Aorta (tissue), 5 donors: ENCODE results near the gene C9orf78. TPM values are rescaled to one million over a fixed set of nuclear protein-coding genes. Genes with fewer than 3 reads are reported as not detected.

Source experiments
- ATAC-seq: fragments of 200-7000 bp; cut with Tn5 transposase; one replicate; pipeline ENCODE4 v1.9.1; 2022; ENCODE audit warnings: moderate library complexity; ENCODE audit not compliant: low FRiP score
- DNase-seq, 2 donors: peaks; one replicate each; pipeline ENCODE4 v3.0.0-alpha.2; 2020
- H3K27ac ChIP-seq, 2 donors: one replicate each; pipeline ENCODE4 v1.5.1; 2013; ENCODE audit warnings: low read length in 2 of 2, mild to moderate bottlenecking in 2 of 2, moderate library complexity in 2 of 2, control low read depth in 1 of 2, inconsistent platforms in 1 of 2, low read depth in 1 of 2
- H3K27me3 ChIP-seq, 2 donors: one replicate each; pipeline ENCODE4 v1.6.1; 2013; ENCODE audit warnings: control low read depth in 1 of 2, low read length in 1 of 2, mild to moderate bottlenecking in 1 of 2, moderate library complexity in 1 of 2; ENCODE audit not compliant: insufficient read depth in 2 of 2, control insufficient read depth in 1 of 2
- H3K36me3 ChIP-seq, 2 donors: one replicate each; pipeline ENCODE4 v1.6.1; 2013; ENCODE audit warnings: control low read depth in 1 of 2, low read length in 1 of 2, mild to moderate bottlenecking in 1 of 2; ENCODE audit not compliant: insufficient read depth in 2 of 2, control insufficient read depth in 1 of 2
- H3K4me1 ChIP-seq, 2 donors: one replicate each; pipeline ENCODE4 v1.6.1; 2013; ENCODE audit warnings: low read length in 2 of 2, control low read depth in 1 of 2, mild to moderate bottlenecking in 1 of 2, moderate library complexity in 1 of 2; ENCODE audit not compliant: insufficient read depth in 2 of 2, control insufficient read depth in 1 of 2
- H3K4me3 ChIP-seq, 2 donors: one replicate each; pipeline ENCODE4 v1.5.1; 2013; ENCODE audit warnings: low read length in 2 of 2, control low read depth in 1 of 2, mild to moderate bottlenecking in 1 of 2
- H3K9me3 ChIP-seq: one replicate; pipeline ENCODE4 v1.6.1; 2013; ENCODE audit warnings: mild to moderate bottlenecking, low read length; ENCODE audit not compliant: control insufficient read depth
- WGBS, 2 donors: extraction: QIAGEN DNeasy Blood & Tissue Kit; methylation state at CpG; one replicate each; pipeline ENCODE4 v1.1.7; 2013; 5-methylcytosine and 5-hydroxymethylcytosine counted together
- intact Hi-C, 2 donors: fragments of 100-400 bp; cut with DNase I; formaldehyde crosslinking; loops; one replicate each; pipeline versions ENCODE4 v1.14.2 to v1.15.0; 2022
- polyA plus RNA-seq, 2 donors: library from polyadenylated mRNA; stranded (reverse); fragments of 200-250 nt; gene quantifications; one replicate each; pipeline ENCODE4 v1.2.3, GENCODE V29; 2013
- total RNA-seq, 2 donors: library from RNA; stranded (reverse); fragmentation: NEBNext Ultra II Directional; extraction: Animal tissue kit (Norgen Biotek cat#: 25700); gene quantifications; one replicate each; pipeline ENCODE4 v1.2.1, GENCODE V29; 2021
- donor health status: healthy with polysubstance abuse.
- donor health status: Bipolar disorder and iron deficiency.
- donor health status: DM: no; HTN: no; CAD: no.
- donor health status: DM: no; HTN: no; CAD: no.
- donor health status: DM: yes; HTN: yes; CAD: no.

The C9orf78 gene
- total and polyA plus RNA-seq, 4 donors: 33.8 to 93.0 (median 52.8) TPM

GRCh38 chr9:129836311-129837007 lies 1.4 kb upstream of the C9orf78 start:
- no peaks in the 10 kb centered on the region for H3K9me3 ChIP-seq
- peak overlapping the region; percentile 78 to 86 for H3K4me3 ChIP-seq
- H3K4me1 ChIP-seq: no peaks in the 10 kb centered on the region
- ATAC-seq (no peak), DNase-seq (no peak)
- H3K36me3 ChIP-seq: peaks cover 0 to 5% of the 10 kb centered on the region in 2 donors
- intact Hi-C loops: loop anchor here in 1 of 2 donors (5.0 kb wide), 1 partner anchor 51 kb away; no protein-coding TSS in a partner anchor
- no peak overlapping the region for H3K27ac ChIP-seq
- WGBS, 2 donors: 12 to 14% methylated on average over 16 of the region's 16 CpGs
- no peaks in the 10 kb centered on the region for H3K27me3 ChIP-seq

- DNase-seq (no peak), ATAC-seq (no peak)
- Histone ChIP-seq H3K9me3 (no peaks in the 10 kb centered on the region), H3K4me1 (no peaks in the 10 kb centered on the region), H3K36me3 (peaks cover 0 to 8% of the 10 kb centered on the region in 2 donors), H3K4me3 (peak overlapping the region; percentile 78 to 86), H3K27ac (peak overlapping the region; percentile 43 to 69), H3K27me3 (no peaks in the 10 kb centered on the region)
- intact Hi-C loops: loop anchor here in 1 of 2 donors (5.0 kb wide), 1 partner anchor 51 kb away; no protein-coding TSS in a partner anchor
- 0% methylated on average over 19 of the region's 19 CpGs for WGBS, 2 donors
Observed at GRCh38 chr9:129835860-129836223, 767 bp upstream of the C9orf78 start.

DNA sequence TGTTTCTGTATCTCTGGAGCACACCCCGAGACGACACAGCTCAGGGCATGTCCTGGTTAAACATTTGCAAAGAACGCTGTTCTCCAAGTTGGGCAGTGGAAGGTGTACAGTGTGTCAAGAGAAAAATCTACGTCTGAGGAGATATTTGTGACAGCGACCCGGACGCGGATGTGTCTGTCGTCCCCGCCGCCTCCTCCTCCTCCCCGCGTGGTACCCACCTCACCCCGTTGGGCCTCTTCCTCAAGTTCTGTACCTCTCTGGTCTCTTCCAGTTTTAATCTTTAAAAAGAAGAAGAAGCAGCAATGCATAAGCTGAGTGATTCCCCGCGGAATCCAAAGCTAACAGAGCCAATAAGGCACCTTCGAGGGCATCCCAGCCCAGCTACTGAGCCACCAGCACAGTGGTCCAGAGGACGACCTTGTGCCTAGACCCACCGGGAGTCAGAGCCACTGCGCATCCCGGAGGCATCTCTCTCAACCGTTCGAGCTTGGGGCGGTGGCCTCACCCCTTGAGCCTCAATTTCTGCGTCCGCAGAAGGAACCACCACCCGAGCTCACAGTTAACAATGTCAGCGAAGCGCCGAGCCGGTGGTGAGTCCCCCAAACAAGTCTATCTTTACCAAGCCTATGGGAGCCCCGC lies 467 bp downstream of the C9orf78 start:
- H3K4me1 ChIP-seq: no peaks in the 10 kb centered on the region
- H3K36me3 ChIP-seq: peaks cover 2 to 8% of the 10 kb centered on the region in 2 donors
- intact Hi-C loops: loop anchor here in 1 of 2 donors (5.0 kb wide), 1 partner anchor 53 kb away; no protein-coding TSS in a partner anchor
- peak overlapping the region in 1 of 2 donors; percentile 37 for H3K27ac ChIP-seq
- ATAC-seq: peak; percentile 9
- H3K27me3 ChIP-seq: no peaks in the 10 kb centered on the region
- H3K9me3 ChIP-seq: no peaks in the 10 kb centered on the region
- WGBS, 2 donors: 1% methylated on average over 32 of the region's 32 CpGs
- peak overlapping the region; percentile 66 to 72 for H3K4me3 ChIP-seq
- no peak for DNase-seq

DNA sequence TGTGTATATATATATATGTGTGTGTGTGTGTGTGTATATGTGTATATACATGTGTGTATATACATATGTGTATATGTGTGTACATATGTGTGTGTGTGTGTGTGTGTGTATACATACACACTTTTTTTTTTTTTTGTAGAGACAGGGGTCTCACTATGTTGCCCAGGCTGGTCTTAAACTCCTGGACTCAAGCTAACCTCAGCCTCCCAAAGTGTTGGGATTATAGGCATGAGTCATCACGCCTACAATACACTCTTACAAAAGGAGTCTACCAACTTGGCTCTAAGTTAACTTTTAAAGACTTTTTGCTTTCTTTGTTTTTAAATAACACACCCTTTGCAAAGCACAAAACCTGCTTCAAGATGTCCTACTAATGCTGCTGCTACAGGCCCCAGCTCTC lies 2.1 kb downstream of the C9orf78 start:
- ATAC-seq: no peak
- Histone ChIP-seq H3K27me3 (no peaks in the 10 kb centered on the region), H3K4me3 (no peak overlapping the region), H3K9me3 (no peaks in the 10 kb centered on the region), H3K4me1 (no peaks in the 10 kb centered on the region), H3K27ac (no peak overlapping the region), H3K36me3 (peaks cover 8 to 10% of the 10 kb centered on the region in 2 donors)
- 88 to 95% methylated on average over 1 of the region's 1 CpG for WGBS, 2 donors
- intact Hi-C loops: no loop called here
- DNase-seq: no peak

DNA sequence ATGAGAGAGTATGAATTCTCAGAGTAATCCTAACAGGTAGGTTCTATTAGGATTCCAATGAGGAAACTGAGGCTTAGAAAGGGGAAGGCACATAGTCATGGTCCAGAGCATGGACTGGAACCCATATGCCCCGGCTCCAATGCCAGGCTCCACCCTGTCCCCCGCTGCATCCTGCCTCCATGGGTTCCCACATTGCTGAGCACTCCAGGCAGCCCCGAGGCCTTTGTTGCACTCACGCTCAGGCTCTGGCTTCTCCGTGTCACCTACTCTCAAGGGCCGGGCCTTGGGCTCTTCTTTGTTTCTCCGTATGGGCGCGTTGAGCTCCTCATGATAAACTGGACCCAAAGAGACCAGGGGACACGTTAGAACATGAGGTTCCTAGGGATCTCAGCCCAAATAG lies 6.1 kb downstream of the C9orf78 start:
- DNase-seq: no peak
- intact Hi-C loops: no loop called here
- WGBS, 2 donors: 91 to 92% methylated on average over 10 of the region's 10 CpGs
- Histone ChIP-seq H3K27me3 (no peaks in the 10 kb centered on the region), H3K36me3 (peaks cover 8 to 13% of the 10 kb centered on the region in 2 donors), H3K4me3 (no peak overlapping the region), H3K4me1 (no peaks in the 10 kb centered on the region), H3K9me3 (no peaks in the 10 kb centered on the region), H3K27ac (no peak overlapping the region)
- no peak for ATAC-seq

DNA sequence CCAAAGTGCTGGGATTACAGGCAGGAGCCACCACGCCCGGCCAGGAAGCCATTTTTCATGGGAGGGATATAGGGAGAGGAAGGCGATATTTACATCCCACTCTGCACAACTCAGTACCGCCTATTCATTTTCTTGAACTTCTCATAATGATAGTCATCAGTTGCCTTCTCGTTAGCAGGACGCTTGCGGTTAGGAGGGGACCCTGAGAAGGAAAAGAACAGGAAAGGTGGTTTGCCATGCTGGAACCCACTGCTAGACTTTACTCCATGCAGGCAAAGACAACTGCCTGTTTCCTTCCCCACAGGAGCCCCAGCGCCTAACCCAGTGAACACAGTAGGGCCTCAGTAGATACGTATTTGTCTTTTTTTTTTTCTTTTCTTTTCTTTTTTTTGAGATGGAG lies 7.0 kb downstream of the C9orf78 start:
- ATAC-seq: no peak
- WGBS, 2 donors: 93% methylated on average over 9 of the region's 9 CpGs

DNA sequence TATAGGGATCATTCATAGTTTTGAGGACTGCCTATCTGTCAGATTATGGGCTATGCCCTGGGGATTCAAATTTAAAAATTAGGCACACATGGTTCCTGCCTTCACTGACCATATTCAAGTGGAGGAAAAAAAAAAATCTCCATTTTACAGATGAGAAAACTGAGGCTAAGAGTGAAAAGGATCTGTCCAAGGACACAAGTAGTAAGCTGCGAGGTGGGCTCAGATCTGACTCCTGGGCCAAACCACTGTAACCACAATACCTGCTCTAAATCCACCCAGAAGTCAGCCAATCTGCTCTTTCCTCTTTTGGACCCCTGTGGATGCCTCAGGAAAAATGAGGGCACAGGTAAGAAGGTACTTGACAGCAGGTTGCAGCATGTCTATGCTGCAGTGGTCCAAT lies 8.3 kb downstream of the C9orf78 start:
- no peak overlapping the region for H3K27ac ChIP-seq
- no peak for DNase-seq
- intact Hi-C loops: no loop called here
- no peaks in the 10 kb centered on the region for H3K27me3 ChIP-seq
- no peaks in the 10 kb centered on the region for H3K9me3 ChIP-seq
- no peak overlapping the region for H3K4me3 ChIP-seq
- ATAC-seq: no peak
- 91 to 100% methylated on average over 1 of the region's 1 CpG for WGBS, 2 donors
- H3K36me3 ChIP-seq: peaks cover 5 to 13% of the 10 kb centered on the region in 2 donors
- no peaks in the 10 kb centered on the region for H3K4me1 ChIP-seq

More for the DNA sequence above, 7.0 kb downstream of the C9orf78 start:
- intact Hi-C loops: no loop called here
- Histone ChIP-seq H3K27ac (no peak overlapping the region), H3K36me3 (peaks cover 8 to 13% of the 10 kb centered on the region in 2 donors), H3K4me1 (no peaks in the 10 kb centered on the region), H3K27me3 (no peaks in the 10 kb centered on the region), H3K9me3 (no peaks in the 10 kb centered on the region), H3K4me3 (no peak overlapping the region)
- DNase-seq: no peak

GRCh38 chr9:129826344-129826743 lies 8.7 kb downstream of the C9orf78 start:
- DNase-seq (no peak), ATAC-seq (no peak)
- intact Hi-C loops: no loop called here
- Histone ChIP-seq H3K4me3 (no peak overlapping the region), H3K9me3 (no peaks in the 10 kb centered on the region), H3K27ac (no peak overlapping the region), H3K4me1 (no peaks in the 10 kb centered on the region), H3K27me3 (no peaks in the 10 kb centered on the region), H3K36me3 (peaks cover 2 to 13% of the 10 kb centered on the region in 2 donors)
- WGBS, 2 donors: 79 to 80% methylated on average over 6 of the region's 6 CpGs
